ENCODE results near the gene CNOT10.
"Not testable (repeated sequence)": the region's sequence is repeated elsewhere in the genome, so short reads cannot be mapped to it uniquely, and the experiment has no call there.

CNOT10 gene

GRCh38 chr3:32759342-32759741 lies 74.4 kb downstream of the CNOT10 start:
- DNase-seq (ENCODE audit: low read depth), result no peak

GRCh38 chr3:32764481-32764880 lies 79.5 kb downstream of the CNOT10 start:
- DNase-seq (ENCODE audit: low read depth), result no peak

GRCh38 chr3:32778389-32778788 lies 93.4 kb downstream of the CNOT10 start:
- no peak for DNase-seq (ENCODE audit: low read depth)

- DNase-seq (ENCODE audit: low read depth), result no peak
Observed at GRCh38 chr3:32780071-32780734, 95.2 kb downstream of the CNOT10 start.

GRCh38 chr3:32780735-32781210 lies 95.8 kb downstream of the CNOT10 start:
- DNase-seq (ENCODE audit: low read depth), result no peak

GRCh38 chr3:32781211-32781968 lies 96.4 kb downstream of the CNOT10 start:
- no peak for DNase-seq (ENCODE audit: low read depth)

- DNase-seq (ENCODE audit: low read depth), result not testable (repeated sequence)
Observed at GRCh38 chr3:32781969-32782270, 96.9 kb downstream of the CNOT10 start.

- DNase-seq (ENCODE audit: low read depth), result no peak
Observed at GRCh38 chr3:32782407-32782806, 97.4 kb downstream of the CNOT10 start.

GRCh38 chr3:32791833-32792232 lies 106.8 kb downstream of the CNOT10 start:
- DNase-seq (ENCODE audit: low read depth), result no peak

- DNase-seq (ENCODE audit: low read depth), result no peak
Observed at GRCh38 chr3:32794487-32795308, 109.7 kb downstream of the CNOT10 start.

- not testable (repeated sequence) for DNase-seq (ENCODE audit: low read depth)
Observed at GRCh38 chr3:32796384-32796950, 111.5 kb downstream of the CNOT10 start.

GRCh38 chr3:32797776-32798175 lies 112.8 kb downstream of the CNOT10 start:
- DNase-seq (ENCODE audit: low read depth), result no peak

GRCh38 chr3:32801440-32801839 lies 116.5 kb downstream of the CNOT10 start:
- not testable (repeated sequence) for DNase-seq (ENCODE audit: low read depth)

GRCh38 chr3:32813180-32813579 lies 128.2 kb downstream of the CNOT10 start:
- DNase-seq (ENCODE audit: low read depth), result no peak

- no peak for DNase-seq (ENCODE audit: low read depth)
Observed at GRCh38 chr3:32814361-32814760, 129.4 kb downstream of the CNOT10 start.

GRCh38 chr3:32815841-32816438 lies 131.0 kb downstream of the CNOT10 start:
- DNase-seq (ENCODE audit: low read depth), result no peak

GRCh38 chr3:32816439-32817256 lies 131.7 kb downstream of the CNOT10 start:
- DNase-seq (ENCODE audit: low read depth), result no peak

- no peak for DNase-seq (ENCODE audit: low read depth)
Observed at GRCh38 chr3:32817257-32817557, 132.2 kb downstream of the CNOT10 start.

GRCh38 chr3:32817558-32818228 lies 132.7 kb downstream of the CNOT10 start, which contains the start of gene TRIM71:
TSS of gene TRIM71 (plus strand) at chr3:32817997. CDS start at chr3:32818081, 84 bp downstream.
- no peak for DNase-seq (ENCODE audit: low read depth)

- DNase-seq (ENCODE audit: low read depth), result no peak
Observed at GRCh38 chr3:32818229-32818969, 133.4 kb downstream of the CNOT10 start.
